Measurements from ENCODE around the gene ABCD1.

Gene ABCD1

DNA sequence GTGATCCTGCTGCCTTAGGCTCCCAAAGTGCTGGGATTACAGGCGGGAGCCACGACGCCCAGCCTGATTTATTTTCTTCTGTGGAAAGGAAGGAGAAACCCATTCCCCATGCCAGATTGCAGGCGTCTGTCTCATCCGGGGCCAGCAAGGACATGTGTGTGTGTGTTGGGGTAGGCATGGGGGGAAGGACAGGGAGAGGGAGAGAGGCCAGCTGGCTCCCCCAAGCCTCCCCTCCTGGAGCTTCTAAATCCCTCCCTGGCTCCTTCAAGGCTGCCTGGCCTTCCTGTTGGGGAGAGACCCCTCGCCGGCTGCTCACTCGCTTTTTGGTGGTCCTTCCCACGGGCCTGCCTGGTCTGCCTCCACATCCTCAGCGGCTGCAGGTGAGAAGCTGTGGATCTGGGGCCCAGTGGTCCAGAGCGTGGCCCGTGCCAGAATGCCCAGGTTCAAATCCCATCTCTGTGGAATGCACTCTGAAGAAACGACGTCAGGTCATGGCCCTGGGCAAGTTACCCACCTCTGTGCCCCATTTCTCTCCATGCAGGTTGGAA lies 38.0 kb downstream of the ABCD1 start:
- no peak for DNase-seq (ENCODE audit: low read depth in 2 of 2)

DNA sequence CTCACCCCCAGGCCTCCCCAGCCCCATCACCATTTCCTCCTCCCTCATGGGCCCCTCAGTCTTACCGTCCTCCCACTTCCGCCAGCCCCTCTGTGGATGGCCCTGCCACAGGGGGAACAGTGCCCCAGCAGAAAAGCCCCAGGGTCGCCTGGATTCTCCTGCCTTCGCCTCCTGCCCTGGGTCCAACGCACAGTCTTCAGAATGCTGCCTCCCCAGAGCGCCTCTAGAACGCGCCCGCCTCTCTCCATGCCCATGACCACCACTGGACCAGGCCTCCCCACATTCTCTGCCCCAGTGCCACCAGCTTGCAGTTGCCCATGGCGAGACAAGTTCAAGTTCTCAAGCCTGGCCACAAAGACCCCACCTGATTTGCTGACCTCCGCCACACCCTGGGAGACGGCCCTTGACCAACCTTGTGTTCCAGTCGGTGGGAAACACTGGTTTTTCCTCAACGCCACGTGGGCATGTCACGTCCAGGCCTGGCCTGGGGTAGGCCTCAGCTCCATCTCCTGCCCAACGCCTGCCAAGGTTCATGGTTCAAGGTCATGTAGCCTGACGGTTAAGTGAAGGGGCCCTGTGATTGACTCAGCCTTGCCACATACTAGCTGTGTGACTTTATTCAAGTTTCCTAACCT lies 38.8 kb downstream of the ABCD1 start:
- no peak for DNase-seq (ENCODE audit: low read depth in 2 of 2)

DNA sequence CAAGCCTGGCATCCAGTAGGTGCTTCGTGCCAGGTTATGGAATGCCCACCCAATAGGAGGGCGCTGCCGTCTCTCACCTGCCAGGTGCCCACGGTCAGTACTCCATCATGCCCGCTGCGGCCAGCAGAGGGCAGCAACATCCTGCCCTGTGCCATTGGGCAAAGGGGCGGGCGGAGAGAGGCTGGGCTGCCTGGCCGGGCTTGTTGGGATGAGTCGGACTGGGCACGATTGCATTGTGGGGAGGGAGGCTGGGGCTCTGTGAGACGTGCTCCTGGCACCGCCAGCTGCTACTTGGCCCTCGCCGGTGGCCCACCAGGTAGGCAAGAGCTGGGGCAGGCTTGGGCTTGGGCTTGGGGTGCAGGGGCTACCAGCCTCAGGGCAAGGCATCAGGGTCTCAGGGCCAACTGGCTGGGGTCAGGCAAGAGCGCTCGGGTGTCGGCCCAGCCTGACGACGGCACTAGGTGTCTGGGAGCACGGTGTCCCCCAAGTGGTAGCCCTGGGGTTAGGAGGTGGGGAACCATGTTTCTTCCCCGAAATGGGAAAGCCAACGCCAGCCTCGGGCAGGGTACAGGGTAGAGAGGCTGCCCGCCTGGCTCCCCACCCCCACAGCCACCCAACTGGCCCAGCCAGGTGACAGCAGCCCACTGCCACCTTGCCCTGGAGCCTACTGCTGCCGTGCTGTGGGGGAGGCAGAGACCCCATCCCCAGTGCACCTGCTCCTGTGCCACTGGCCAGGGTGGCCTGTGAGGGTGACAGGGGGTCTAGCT lies 39.5 kb downstream of the ABCD1 start, which contains the start of gene PLXNB3:
PLXNB3 (plus strand) TSS at position 261 of the 767 bp plus-strand sequence. CDS start 1,287 bp downstream, outside the sequence.
- DNase-seq (ENCODE audit: low read depth in 2 of 2), result peak; percentile 59 to 61

- DNase-seq (ENCODE audit: low read depth in 2 of 2), result no peak
These were observed 40.1 kb downstream of the ABCD1 start for GRCh38 chrX:153764786-153765137.

DNA sequence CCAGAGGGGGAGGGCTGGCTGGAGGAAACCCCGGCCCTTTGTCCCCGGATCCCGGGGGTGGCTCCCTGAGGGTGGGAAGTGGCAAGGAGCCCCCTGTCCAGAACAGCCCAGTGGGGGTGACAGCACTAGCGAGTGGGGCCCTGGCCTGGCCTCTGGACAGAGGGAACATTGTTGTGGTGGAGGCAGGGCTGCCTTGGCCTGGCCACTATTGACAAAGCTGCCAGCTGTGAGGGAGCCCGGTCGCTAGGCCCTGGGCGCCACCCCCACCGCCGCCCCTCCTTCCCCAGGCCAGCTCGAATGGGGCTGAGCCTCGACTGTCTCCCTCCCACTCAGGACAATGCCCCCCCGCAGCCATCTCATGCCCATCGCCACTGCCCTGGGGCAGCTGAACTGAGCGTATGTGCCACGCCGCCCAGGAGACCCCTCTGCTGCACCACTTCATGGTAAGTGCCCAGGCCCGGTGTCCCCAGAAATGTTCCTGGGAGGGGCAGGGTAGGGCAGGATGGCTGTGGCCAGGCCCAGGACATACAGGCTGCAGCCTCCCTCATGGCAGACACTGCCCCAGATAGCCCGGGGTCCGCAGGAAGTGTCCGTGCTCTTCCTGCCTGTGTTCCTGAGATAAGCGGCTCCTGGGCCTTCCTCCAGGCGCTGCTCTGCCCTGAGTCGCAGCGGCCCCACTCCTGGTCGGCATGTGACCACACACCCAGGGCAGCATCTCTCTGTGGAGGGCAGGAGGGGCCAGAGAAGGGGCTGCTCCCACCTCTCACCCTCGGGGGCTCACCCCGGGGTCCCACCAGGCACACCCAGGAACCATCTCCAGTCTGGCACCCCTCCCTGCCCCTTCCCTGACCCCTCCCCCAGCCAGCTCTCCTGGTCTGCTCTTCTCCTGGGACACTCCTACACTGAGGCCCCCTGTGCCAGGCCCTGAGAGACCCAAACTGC lies 40.8 kb downstream of the ABCD1 start:
- no peak for DNase-seq (ENCODE audit: low read depth in 2 of 2)

- peak; percentile 32 for DNase-seq (ENCODE audit: low read depth in 2 of 2)
These were observed 41.6 kb downstream of the ABCD1 start for GRCh38 chrX:153766098-153766817.

- DNase-seq (ENCODE audit: low read depth in 2 of 2), result no peak
These were observed 42.4 kb downstream of the ABCD1 start for GRCh38 chrX:153766871-153767673.

DNA sequence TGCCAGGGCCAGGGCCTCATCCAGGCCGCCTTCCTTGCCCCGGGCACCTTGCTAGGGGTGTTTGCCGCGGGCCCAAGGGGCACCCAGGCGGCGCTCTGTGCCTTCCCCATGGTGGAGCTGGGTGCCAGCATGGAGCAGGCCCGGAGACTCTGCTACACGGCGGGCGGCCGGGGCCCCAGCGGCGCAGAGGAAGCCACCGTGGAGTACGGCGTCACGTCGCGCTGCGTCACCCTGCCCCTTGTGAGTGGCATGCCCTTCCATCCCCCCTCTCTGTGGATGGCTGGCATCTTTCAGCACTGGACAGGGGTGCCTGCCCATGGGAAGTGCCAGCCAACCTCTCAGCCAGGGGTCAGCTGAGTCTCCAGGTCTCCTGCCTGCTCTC lies 43.0 kb downstream of the ABCD1 start:
- no peak for DNase-seq (ENCODE audit: low read depth in 2 of 2)

DNA sequence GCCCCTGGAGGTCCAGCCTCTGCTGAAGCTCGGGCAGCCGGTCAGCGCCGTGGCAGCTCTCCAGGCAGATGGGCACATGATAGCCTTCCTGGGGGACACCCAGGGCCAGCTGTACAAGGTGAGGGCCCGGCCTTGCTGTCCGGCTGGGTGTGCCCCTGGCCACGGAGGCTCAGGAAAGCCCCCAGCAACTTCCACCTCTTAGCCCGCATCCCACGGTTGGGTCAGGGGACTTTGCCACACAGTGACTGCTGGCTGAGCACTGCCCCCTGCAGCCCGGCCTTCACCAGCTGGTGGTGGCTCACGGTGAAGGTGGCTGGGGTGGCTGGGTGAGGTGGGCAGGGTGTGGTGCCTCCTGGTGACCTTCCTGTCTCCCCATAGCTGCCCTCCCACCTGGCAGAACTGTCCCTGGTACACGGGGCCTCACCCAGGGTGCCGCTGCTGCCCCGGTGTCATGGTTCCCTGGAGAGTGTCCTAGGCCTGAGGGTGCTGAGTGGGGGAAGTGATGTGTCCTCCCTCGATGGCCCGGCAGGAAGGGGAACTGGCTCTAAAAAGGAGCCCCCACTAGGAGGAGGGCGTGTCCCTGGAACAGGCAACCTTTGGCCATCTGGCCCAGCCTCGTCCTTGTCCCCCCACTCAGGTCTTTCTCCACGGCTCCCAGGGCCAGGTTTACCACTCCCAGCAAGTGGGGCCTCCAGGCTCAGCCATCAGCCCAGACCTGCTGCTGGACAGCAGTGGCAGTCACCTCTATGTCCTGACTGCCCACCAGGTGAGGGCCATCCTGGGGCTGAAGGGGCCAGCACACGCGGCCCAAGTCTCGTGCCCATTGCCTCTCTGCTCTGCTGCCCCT lies 43.9 kb downstream of the ABCD1 start:
- DNase-seq (ENCODE audit: low read depth in 2 of 2), result no peak

DNA sequence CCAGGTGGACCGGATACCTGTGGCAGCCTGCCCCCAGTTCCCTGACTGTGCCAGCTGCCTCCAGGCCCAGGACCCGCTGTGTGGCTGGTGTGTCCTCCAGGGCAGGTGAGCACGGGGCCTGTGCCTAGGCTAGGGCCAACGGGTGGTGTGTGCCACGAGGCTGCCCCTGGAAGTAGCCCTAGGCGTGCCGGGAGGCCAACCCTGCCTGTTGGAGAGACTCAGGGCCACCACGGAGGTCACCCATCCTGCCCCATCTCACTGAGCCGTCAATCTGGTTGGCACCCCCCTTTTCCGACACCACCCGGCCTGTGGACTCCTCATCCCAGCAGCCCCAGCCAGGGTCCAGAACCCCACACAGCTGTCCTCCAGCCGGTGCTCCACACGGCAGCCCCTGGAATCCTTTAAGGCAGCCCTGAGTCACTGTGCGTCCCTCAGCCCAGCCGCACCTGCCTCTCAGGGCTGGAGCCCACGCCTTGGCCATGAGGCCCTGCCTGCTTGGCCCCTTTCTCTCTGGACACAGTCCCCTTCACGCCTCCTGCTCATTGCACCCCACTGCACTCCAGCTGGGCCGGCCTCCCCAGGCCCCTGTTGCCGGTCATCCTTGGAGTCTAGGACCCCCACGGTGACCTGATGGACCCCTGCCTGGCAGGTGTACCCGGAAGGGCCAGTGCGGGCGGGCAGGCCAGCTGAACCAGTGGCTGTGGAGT lies 44.7 kb downstream of the ABCD1 start:
- no peak for DNase-seq (ENCODE audit: low read depth in 2 of 2)

- DNase-seq (ENCODE audit: low read depth in 2 of 2), result no peak
These were observed 45.4 kb downstream of the ABCD1 start for GRCh38 chrX:153769865-153770600.

DNA sequence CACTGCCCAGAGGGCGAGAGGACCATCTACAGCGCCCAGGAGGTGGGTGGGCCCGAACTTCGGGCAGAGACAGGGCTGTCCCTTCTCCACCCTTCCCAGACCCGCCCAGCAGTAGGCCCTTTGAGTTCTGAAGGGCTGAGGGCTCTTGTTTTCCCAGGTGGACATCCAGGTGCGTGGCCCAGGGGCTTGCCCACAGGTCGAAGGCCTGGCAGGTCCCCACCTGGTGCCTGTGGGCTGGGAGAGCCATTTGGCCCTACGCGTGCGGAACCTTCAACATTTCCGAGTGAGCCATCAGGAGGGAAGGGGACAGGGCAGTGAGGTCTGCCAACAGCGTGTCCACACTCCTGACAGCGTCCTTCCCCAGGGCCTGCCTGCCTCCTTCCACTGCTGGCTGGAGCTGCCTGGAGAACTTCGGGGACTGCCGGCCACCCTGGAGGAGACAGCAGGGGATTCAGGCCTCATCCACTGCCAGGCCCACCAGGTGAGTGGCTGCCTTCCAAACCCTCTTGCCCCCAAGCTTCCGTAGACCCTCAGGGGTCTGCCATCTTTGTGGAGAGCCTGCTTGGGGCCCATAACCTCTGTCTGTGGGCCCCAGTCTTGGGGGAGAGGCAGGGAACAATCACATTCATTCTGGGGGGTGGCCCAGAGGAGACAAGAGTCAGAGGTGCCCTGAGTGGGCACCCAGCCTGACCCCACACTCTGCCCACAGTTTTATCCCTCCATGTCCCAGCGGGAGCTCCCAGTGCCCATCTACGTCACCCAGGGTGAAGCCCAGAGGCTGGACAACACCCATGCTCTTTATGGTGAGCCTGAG lies 46.2 kb downstream of the ABCD1 start:
- DNase-seq (ENCODE audit: low read depth in 2 of 2), result no peak

GRCh38 chrX:153771415-153772315 lies 47.0 kb downstream of the ABCD1 start:
- no peak for DNase-seq (ENCODE audit: low read depth in 2 of 2)

GRCh38 chrX:153772316-153773217 lies 47.9 kb downstream of the ABCD1 start:
- DNase-seq (ENCODE audit: low read depth in 2 of 2), result no peak

DNA sequence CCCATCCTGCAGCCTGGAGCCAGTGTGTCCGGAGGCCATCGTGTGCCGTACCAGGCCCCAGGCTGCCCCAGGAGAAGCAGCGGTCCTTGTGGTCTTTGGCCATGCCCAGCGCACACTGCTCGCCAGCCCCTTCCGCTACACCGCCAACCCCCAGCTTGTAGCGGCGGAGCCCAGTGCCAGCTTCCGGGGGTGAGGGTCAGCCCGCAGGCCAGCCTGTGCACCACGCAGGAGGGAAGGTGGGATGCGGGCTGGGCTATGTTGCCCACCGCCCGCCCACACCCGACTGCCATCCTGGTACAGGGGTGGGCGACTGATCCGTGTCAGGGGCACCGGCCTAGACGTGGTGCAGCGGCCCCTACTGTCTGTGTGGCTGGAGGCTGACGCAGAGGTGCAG lies 48.6 kb downstream of the ABCD1 start:
- DNase-seq (ENCODE audit: low read depth in 2 of 2), result no peak

All from stimulated activated CD8-positive, alpha-beta memory T cell treated with anti-CD3 and anti-CD28 coated beads, Interleukin-15, amount 100 ng/mL, for 48 hours (primary cell).